22Rv1 (cell line): ENCODE data around the gene VASN.

Source experiments
- ZFX ChIP-seq: fragments of 450-650 bp; IDR thresholded peaks from 2 replicates; pipeline ENCODE4 v1.6.1; 2017; ENCODE audit warnings: antibody characterized with exemption, borderline replicate concordance
- TF ChIP-seq, protein P1 (sequence below): fragments of 450-650 bp; IDR thresholded peaks from 2 replicates; pipeline ENCODE4 v1.5.1; 2017; ENCODE audit warnings: mild to moderate bottlenecking

DNA sequence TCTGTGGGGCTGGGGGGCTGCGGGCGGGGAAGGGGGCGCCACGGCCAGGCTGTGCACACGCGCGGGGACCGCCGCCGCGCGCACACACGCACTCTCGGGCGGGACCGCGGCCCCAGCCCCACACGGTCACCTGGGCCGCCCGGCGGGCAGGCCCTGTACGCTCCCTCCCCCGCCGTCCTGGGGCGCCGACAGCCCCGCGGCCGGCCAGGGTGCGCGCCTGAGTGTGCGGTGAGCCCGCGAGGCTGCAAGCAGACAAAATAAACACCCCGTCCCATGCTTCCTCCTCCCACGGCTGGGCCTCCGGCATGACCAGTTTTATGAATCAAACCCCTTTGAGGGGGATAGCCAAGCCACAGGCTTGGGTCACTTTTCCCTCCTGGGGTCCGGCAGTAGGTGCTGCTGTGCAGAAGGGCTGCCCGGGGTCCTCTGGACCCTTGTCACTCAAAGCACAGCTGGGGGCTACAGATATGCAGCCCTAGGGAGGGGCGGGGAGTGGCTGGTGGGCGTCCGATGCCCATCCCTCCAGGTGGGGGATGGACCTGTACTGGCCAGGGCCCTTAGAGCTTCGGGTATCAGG, 441 bp downstream of the VASN start:
- TF ChIP-seq, protein P1, sequence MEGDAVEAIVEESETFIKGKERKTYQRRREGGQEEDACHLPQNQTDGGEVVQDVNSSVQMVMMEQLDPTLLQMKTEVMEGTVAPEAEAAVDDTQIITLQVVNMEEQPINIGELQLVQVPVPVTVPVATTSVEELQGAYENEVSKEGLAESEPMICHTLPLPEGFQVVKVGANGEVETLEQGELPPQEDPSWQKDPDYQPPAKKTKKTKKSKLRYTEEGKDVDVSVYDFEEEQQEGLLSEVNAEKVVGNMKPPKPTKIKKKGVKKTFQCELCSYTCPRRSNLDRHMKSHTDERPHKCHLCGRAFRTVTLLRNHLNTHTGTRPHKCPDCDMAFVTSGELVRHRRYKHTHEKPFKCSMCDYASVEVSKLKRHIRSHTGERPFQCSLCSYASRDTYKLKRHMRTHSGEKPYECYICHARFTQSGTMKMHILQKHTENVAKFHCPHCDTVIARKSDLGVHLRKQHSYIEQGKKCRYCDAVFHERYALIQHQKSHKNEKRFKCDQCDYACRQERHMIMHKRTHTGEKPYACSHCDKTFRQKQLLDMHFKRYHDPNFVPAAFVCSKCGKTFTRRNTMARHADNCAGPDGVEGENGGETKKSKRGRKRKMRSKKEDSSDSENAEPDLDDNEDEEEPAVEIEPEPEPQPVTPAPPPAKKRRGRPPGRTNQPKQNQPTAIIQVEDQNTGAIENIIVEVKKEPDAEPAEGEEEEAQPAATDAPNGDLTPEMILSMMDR: no peak
- no peak for TF ChIP-seq ZFX
